PFSK-1 (cell line): ENCODE data around the gene TP53TG5.

Source experiments
- FOXP2 ChIP-seq: optimal IDR thresholded peaks from 2 replicates; pipeline ENCODE3; 2011; ENCODE audit warnings: borderline replicate concordance, control low read depth, inconsistent platforms; ENCODE audit not compliant: insufficient read depth; ENCODE audit errors: extremely low read length, extremely low read depth
- POLR2AphosphoS5 ChIP-seq: IDR thresholded peaks from 2 replicates; pipeline ENCODE4 v1.6.1; 2012; ENCODE audit warnings: low read depth, mild to moderate bottlenecking, control low read depth, low read length, moderate library complexity
- REST ChIP-seq, 2 experiments: IDR thresholded peaks; 2 replicates each; pipeline versions ENCODE4 v1.6.1 to v1.8.0; 2011 to 2012; ENCODE audit warnings: low read depth in 2 of 2, low read length in 2 of 2, control low read depth in 1 of 2, inconsistent platforms in 1 of 2, mild to moderate bottlenecking in 1 of 2, moderate library complexity in 1 of 2; ENCODE audit not compliant: insufficient read depth in 1 of 2
- SIN3A ChIP-seq: IDR thresholded peaks from 2 replicates; pipeline ENCODE4 v1.6.1; 2012; ENCODE audit warnings: mild to moderate bottlenecking, low read length, moderate library complexity, borderline replicate concordance; ENCODE audit not compliant: insufficient read depth
- TAF1 ChIP-seq: IDR thresholded peaks from 2 replicates; pipeline ENCODE4 v1.6.1; 2012; ENCODE audit warnings: low read length, control low read depth, borderline replicate concordance; ENCODE audit not compliant: insufficient read depth

Gene TP53TG5

DNA sequence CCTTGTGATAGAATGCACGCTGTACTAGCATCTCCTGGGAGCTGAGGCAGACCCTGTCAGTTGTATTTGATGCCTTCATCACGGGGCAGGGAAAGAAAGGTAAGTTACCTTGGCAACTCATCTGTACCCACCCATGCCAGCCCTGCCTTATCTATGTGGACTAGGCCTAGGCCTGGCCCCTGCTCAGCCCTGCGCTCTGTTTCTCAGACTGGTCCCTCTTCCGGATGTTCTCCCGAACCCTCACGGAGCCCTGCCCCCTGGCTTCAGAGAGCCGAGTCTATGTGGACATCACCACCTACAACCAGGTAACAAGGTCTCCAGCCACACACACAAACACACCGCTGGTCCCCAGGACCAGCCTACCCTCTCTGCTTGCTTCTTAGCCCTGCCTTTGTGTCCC, 42.0 kb upstream of the TP53TG5 start:
- TF ChIP-seq POLR2AphosphoS5 (no peak), FOXP2 (no peak), TAF1 (no peak), SIN3A (no peak), REST (IDR thresholded peaks at IDR 0.05; ENCODE audit: insufficient read depth in 1 of 2, low read depth in 2 of 2, low read length in 2 of 2) (no peak)

DNA sequence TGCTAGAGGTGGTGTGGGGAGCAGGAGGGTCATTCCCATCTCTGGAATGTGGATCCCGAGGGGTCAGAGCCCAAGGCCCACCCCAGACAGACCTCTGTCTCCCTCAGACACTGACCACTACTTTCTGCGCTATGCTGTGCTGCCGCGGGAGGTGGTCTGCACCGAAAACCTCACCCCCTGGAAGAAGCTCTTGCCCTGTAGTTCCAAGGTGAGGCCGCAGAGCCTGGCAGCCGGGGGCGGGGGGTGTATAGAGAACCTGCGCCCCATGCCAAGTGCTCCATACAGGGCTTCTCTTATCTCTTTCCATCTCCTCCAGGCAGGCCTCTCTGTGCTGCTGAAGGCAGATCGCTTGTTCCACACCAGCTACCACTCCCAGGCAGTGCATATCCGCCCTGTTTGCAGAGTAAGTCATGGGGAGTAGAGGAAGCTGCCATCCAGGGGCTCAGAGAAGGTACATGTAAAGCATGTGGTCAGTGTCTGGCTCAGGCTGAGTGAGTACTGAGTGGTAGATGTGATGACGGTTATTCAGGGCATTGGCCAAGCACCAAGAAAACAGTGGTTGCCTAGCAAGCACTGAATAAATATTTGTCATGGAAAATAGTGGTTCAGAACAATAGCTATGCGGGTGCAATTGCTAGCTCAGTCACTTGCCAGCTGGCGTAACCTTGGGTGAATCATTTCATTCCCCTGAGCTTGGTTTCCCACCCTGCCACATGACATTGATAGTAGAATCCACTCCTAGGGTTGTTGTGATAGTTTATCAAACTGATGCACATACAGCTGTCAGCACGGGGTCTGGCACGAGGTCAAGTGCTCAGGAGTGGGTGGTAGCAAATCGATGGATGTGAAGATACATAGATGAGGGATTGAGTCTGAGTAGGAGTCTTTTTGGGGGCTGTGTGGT, 41.3 kb upstream of the TP53TG5 start:
- TF ChIP-seq TAF1: no peak
- TF ChIP-seq REST (IDR thresholded peaks at IDR 0.05; ENCODE audit: insufficient read depth in 1 of 2, low read depth in 2 of 2, low read length in 2 of 2): no peak
- TF ChIP-seq SIN3A: no peak
- no peak for TF ChIP-seq FOXP2
- TF ChIP-seq POLR2AphosphoS5: no peak

DNA sequence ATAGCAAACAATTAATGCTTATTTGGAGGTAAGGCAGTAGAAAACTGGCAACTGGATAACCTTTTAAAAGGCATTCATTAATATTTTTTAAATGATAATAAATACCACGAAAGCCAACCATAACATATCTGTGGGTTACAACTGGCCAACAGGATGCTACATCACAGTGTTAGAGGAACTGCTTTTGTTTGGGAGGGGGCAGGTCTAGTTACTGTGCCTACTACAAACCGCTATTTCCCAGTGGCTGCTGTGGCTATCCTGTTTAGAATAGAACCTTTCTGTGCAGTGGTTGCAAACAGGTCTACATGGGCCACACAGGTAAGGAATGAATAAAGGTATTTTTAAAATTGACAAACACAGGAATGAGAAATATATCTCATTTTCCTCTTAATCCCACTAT, 38.8 kb upstream of the TP53TG5 start:
- TF ChIP-seq REST (IDR thresholded peaks at IDR 0.05; ENCODE audit: insufficient read depth in 1 of 2, low read depth in 2 of 2, low read length in 2 of 2): no peak
- TF ChIP-seq FOXP2: no peak
- no peak for TF ChIP-seq POLR2AphosphoS5
- no peak for TF ChIP-seq SIN3A
- TF ChIP-seq TAF1: no peak

DNA sequence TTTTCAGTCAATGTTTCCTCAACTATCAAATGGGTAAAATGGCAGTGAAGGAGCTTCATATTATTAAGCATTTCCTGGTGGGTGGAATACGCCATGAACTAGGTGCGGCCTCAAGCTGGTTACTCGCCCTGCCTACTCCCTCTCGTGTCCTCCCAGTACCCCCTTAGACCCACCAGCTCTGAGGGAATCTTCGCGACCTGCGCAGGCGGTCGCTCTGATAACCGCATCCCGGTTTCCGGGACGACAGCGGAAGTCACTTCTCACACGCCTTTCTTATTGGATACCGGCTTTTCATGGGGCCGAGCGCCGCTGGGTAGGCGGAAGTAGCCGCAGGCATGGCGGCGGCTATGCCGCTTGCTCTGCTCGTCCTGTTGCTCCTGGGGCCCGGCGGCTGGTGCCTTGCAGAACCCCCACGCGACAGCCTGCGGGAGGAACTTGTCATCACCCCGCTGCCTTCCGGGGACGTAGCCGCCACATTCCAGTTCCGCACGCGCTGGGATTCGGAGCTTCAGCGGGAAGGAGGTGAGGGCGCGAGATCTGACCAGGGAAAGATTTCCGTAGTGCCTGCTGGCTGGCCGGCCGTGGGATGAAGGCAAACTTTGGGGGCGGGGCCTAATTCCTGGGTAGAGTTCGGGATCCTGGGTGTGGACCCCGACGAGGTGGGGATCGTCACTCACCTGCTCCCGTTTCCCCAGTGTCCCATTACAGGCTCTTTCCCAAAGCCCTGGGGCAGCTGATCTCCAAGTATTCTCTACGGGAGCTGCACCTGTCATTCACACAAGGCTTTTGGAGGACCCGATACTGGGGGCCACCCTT, 37.9 kb upstream of the TP53TG5 start, which contains the start of gene PIGT:
Gene PIGT, plus strand, starts transcription at position 320 of the 816 bp plus-strand sequence. Its CDS starts 16 bp downstream, at position 336.
- TF ChIP-seq REST (IDR thresholded peaks at IDR 0.05; ENCODE audit: insufficient read depth in 1 of 2, low read depth in 2 of 2, low read length in 2 of 2): peak in 1 of 2 experiments; percentile 33; a peak in 1 of 4 replicates
- TF ChIP-seq FOXP2: peak; percentile 15
- no peak for TF ChIP-seq SIN3A
- peak; percentile 96 for TF ChIP-seq POLR2AphosphoS5
- TF ChIP-seq TAF1: peak; percentile 67; the same call in 1 of the 2 replicates
